Calu3 (cell line): ENCODE measurements around the gene TACC3. TPM values are rescaled to one million over a fixed set of nuclear protein-coding genes. Genes with fewer than 3 reads are reported as not detected.

ENCODE experiments used
- BruUV-seq: library from RNA; stranded (reverse); fragments of 400-500 nt; replicated peaks from 2 replicates; lab custom pipeline; 2021; lab: Mats Ljungman, UMichigan
- CTCF ChIA-PET: fragments of 300-600 bp; sonication (Branson Sonifier 250); formaldehyde crosslinking; loops from one replicate; lab custom pipeline; 2022; ENCODE audit warnings: antibody characterized with exemption; lab: Charles Lee
- DNase-seq: peaks from one replicate; pipeline ENCODE4 v3.0.0; 2022
- H3K27ac Mint-ChIP-seq: one replicate; pipeline ENCODE4 v1.8.0; 2022; ENCODE audit warnings: mixed read lengths; ENCODE audit not compliant: unreplicated experiment
- H3K27me3 Mint-ChIP-seq: one replicate; pipeline ENCODE4 v1.8.0; 2022; ENCODE audit warnings: mixed read lengths; ENCODE audit not compliant: unreplicated experiment
- H3K36me3 Mint-ChIP-seq: one replicate; pipeline ENCODE4 v1.8.0; 2022; ENCODE audit warnings: mild to moderate bottlenecking, moderate library complexity, mixed read lengths; ENCODE audit not compliant: insufficient read depth, unreplicated experiment
- H3K4me1 Mint-ChIP-seq: one replicate; pipeline ENCODE4 v1.8.0; 2022; ENCODE audit warnings: mild to moderate bottlenecking, low read depth, mixed read lengths; ENCODE audit not compliant: unreplicated experiment
- H3K4me3 Mint-ChIP-seq: one replicate; pipeline ENCODE4 v1.8.0; 2022; ENCODE audit warnings: mild to moderate bottlenecking, low read depth, moderate library complexity, mixed read lengths; ENCODE audit not compliant: unreplicated experiment
- H3K9me3 Mint-ChIP-seq: one replicate; pipeline ENCODE4 v1.8.0; 2022; ENCODE audit warnings: low read depth, mixed read lengths; ENCODE audit not compliant: unreplicated experiment
- CTCF ChIP-seq: fragments of 200-600 bp; IDR thresholded peaks from one replicate; pipeline ENCODE4 v1.8.0; 2022; ENCODE audit warnings: antibody characterized with exemption; ENCODE audit not compliant: unreplicated experiment
- intact Hi-C: fragments of 100-400 bp; cut with micrococcal nuclease; formaldehyde crosslinking; loops from one replicate; pipeline ENCODE4 v1.10.0; 2022; ENCODE audit not compliant: unreplicated experiment
- total RNA-seq: library from RNA; stranded (reverse); gene quantifications from 2 replicates; pipeline ENCODE4 v1.2.3, GENCODE V29; 2022

TACC3 gene
- total RNA-seq, 1 experiment from 2014 or later = 95.9 TPM

- Mint-ChIP-seq H3K27ac (no peak overlapping the region), H3K9me3 (no peaks in the 10 kb centered on the region), H3K4me3 (no peak overlapping the region), H3K27me3 (no peaks in the 10 kb centered on the region), H3K4me1 (peaks cover 8% of the 10 kb centered on the region), H3K36me3 (peaks cover 10% of the 10 kb centered on the region)
- no TSS peak for BruUV-seq
- DNase-seq = no peak
- TF ChIP-seq CTCF = no peak
- CTCF ChIA-PET = no interaction called here
- intact Hi-C loops = no loop called here
Observed at GRCh38 chr4:1770791-1771231, 49.5 kb downstream of the TACC3 start.

GRCh38 chr4:1771555-1772305 lies 50.4 kb downstream of the TACC3 start:
- H3K27ac Mint-ChIP-seq = no peak overlapping the region
- no peak for TF ChIP-seq CTCF
- no peaks in the 10 kb centered on the region for H3K9me3 Mint-ChIP-seq
- no peak for DNase-seq
- peaks cover 14% of the 10 kb centered on the region for H3K4me1 Mint-ChIP-seq
- CTCF ChIA-PET = no interaction called here
- peaks cover 17% of the 10 kb centered on the region for H3K36me3 Mint-ChIP-seq
- H3K4me3 Mint-ChIP-seq = no peak overlapping the region
- H3K27me3 Mint-ChIP-seq = no peaks in the 10 kb centered on the region
- intact Hi-C loops = no loop called here
- no TSS peak for BruUV-seq

- no peak for TF ChIP-seq CTCF
- BruUV-seq = no TSS peak
- no peak overlapping the region for H3K27ac Mint-ChIP-seq
- H3K36me3 Mint-ChIP-seq = peaks cover 13% of the 10 kb centered on the region
- DNase-seq = no peak
- no peak overlapping the region for H3K4me3 Mint-ChIP-seq
- intact Hi-C loops = no loop called here
- H3K9me3 Mint-ChIP-seq = no peaks in the 10 kb centered on the region
- H3K27me3 Mint-ChIP-seq = no peaks in the 10 kb centered on the region
- peaks cover 17% of the 10 kb centered on the region for H3K4me1 Mint-ChIP-seq
- CTCF ChIA-PET = interaction anchor here (0.6 kb wide), 1 partner anchor 39 kb away, joined by 5 read pairs; no protein-coding TSS in a partner anchor
Observed at GRCh38 chr4:1772853-1773538, 51.7 kb downstream of the TACC3 start.

GRCh38 chr4:1773754-1774153 lies 52.4 kb downstream of the TACC3 start:
- H3K4me1 Mint-ChIP-seq = peaks cover 11% of the 10 kb centered on the region
- H3K27ac Mint-ChIP-seq = no peak overlapping the region
- intact Hi-C loops = no loop called here
- H3K36me3 Mint-ChIP-seq = peaks cover 7% of the 10 kb centered on the region
- BruUV-seq = no TSS peak
- H3K4me3 Mint-ChIP-seq = no peak overlapping the region
- no peak for DNase-seq
- H3K9me3 Mint-ChIP-seq = no peaks in the 10 kb centered on the region
- no peaks in the 10 kb centered on the region for H3K27me3 Mint-ChIP-seq
- TF ChIP-seq CTCF = no peak
- CTCF ChIA-PET = interaction anchor here (0.6 kb wide), 2 partner anchors 39 to 200 kb away, joined by 3 to 5 read pairs; no protein-coding TSS in a partner anchor
